ENCODE results near the gene WDR91.

WDR91 gene

DNA sequence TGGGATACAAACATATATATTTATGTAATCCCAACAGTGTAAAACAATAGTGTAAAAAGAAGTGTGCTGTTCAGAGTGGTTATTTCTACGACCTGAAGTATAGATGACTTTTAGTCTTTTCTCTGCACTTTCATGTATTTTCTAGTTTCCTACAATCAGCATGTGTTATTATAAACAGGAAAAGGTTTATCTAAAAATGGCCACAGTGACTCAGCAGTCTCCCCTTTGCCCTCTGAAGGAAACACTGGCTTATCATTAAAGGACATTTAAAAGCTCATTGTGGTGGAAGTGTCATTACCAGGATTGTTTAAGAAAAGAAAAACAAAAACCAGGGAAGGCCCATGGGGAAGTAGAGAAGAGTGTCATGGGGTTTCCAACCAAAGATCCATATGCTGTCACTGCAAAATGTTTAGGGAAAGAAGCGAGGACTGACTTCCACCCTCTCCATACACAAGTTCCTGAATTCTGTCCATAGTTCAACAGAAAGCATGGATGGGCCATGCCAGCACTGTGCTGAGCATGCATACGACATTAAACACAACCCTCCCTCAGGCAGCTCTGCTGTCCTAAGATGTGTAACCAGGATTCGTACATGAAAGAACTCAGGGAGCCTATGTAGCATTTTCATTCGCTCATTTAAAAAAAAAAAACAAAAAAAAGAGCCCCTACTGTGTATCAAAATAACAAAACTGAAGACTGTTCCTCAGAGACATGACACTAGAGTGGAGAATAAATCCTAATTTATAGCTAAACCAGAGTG lies 51.0 kb downstream of the WDR91 start:
- DNase-seq, result no peak

DNA sequence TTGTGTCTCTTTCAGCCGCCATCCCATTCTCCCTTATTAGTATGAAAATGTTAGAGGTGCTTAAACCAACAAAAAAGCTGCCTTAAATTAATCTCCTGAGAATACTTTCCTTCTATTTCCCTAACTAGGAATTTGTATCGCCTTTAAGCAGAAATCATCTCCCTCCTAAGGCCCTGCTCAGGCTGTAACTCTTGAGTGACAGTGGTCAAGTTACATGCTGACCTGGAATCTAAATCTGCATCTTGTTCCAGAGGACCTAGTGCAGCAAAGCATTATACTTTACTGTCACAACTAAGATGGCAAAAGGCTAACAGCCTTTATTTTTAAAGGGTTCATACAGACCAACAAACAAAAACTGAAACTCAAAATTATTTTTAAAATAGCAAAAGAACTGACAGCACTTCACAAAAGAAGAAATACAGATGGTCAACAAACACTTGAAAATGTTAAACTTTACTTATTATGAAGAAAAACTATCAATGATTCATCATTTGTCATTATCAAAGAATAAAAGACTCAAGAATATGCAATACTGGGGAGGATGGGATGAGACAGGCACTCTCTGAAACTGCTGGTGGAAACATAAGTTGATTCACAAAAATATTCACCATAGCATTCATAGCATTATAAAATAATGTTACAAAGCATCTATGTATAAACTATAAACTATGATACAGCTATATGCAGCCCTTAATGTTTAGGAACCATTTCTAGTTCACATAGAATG lies 51.8 kb downstream of the WDR91 start:
- no peak for DNase-seq

DNA sequence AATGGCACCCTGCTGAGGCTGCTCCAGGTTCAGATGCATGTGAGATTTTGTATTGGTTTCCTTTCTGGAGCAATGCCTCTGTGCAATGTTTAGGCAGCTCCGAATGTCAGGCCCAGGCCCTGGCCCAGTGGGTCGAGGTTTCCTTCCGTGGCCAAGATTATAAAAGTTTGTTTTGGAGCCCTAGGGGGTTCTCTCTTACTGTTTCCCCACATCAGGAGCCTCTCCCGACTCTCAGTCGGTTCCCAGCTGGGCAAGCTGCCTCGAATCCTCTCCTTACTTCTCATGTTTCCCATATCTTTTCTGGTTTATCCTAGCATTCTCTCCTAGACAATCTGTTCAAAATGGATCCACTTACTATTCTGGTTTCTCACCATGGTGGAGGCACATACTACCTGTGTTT lies 52.5 kb downstream of the WDR91 start:
- no peak for DNase-seq

DNA sequence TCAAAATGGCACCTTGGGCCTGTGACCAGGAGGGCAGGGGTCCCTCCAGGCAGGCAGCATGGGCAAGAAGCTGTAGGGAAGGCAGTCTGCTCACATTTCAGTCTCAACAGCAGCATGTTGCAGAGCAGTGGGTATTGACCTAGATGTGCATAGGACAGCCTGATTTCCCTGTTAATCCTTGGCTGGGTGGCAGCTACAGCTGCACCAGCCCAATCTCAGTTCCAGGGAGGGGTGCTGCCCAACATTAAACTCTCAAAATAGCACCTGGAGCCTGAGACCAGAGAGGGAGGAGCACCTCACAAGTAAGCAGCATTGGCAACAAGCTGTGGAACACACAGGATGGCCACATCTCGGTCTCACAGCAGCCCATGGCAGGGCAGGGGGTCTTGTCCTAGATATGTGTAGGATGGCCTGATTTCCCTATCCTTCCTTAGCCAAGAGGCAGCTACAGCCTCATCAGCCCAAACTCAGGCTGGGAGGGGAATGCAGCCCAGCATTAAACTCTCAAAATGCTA lies 53.1 kb downstream of the WDR91 start:
- no peak for DNase-seq

DNA sequence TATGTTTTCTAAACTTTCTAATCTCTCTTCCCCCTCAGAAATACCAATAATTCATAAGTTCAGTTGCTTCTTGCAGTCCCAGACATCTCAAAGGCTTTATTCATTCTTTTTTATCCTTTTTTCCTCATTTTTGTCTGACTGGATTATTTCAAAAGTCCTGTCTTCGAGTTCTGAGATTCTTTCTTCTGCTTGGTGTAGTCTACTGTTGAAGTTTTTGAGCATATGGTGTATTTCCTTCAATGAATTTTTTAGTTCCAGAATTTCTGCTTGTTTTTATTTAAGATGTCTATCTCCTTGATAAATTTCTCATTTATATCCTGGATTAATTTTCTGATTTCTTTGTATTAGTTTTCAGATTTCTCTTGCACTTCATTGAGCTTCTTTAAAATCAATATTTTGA lies 55.0 kb downstream of the WDR91 start:
- DNase-seq, result no peak

DNA sequence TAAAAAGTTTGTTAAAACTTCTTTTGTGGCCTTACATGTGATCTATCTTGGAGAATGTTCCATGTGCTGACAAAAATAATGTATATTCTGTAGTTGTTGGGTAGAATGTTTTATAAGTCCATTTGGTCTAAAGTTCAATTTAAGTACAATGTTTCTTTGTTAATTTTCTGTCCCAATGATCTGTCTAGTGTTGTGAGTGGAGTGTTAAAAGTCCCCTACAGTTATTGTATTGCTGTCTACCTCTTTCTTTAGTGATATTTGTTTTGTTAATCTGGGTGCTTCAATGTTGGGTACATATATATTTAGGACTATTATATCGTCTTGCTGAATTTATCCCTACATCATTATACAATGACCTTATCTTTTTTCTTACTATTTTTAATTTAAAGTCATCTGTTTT lies 56.6 kb downstream of the WDR91 start:
- DNase-seq, result no peak

DNA sequence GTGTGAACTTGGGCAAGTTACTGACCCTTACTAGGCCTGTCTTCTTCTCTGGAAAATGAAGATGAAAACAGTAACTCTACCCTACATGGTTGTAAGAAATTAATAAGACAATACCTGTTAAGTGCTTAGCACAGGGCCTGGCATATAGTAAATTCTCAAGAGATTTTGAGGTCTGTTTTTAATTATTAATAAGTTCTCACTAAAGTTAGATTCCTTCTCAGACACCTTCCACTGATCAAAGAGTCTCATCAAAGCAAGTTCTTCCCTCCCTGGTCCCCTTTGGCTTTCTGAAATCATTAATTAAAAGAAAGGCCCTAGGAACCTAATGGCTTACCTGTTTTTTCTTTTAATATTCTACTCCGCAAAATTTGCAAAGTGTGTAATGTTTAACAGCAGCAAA lies 58.9 kb downstream of the WDR91 start:
- DNase-seq, result no peak

DNA sequence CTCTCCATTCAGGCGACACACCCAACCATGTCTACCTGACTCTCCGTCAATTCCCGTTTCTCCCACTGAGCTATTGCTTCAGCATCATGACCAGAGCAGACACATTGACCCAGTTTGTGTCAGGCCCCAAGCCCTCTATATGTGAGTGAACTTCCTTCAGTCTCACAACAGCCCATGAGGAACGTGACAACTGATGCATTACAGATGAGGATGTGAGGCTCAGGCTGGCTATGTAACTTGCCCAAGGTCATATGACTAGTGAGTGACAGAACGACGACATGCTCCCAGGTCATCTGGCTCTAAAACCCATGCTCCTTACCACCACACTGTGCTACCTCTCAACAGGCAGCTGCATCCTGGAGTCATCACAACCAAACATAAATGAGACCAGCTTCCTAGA lies 59.8 kb downstream of the WDR91 start:
- DNase-seq, result no peak

DNA sequence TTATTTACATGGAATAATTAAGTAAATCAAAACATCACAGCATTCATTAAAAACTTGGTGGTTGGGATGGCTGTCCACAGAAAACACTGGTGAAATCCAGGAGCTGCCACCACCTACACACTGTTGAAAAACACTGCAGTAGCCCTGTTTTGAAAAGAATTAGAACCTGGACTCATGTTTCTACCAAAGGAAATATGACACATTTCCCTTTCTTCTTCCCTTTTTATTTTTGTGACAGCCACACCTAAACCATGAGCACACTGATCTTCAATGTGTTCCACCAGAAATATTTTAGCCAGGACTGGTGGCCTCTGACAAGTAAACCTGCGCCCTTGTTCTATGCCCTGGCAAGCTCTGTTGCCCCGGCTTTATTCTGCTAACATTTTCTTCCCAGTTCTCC lies 60.2 kb downstream of the WDR91 start:
- DNase-seq, result no peak

DNA sequence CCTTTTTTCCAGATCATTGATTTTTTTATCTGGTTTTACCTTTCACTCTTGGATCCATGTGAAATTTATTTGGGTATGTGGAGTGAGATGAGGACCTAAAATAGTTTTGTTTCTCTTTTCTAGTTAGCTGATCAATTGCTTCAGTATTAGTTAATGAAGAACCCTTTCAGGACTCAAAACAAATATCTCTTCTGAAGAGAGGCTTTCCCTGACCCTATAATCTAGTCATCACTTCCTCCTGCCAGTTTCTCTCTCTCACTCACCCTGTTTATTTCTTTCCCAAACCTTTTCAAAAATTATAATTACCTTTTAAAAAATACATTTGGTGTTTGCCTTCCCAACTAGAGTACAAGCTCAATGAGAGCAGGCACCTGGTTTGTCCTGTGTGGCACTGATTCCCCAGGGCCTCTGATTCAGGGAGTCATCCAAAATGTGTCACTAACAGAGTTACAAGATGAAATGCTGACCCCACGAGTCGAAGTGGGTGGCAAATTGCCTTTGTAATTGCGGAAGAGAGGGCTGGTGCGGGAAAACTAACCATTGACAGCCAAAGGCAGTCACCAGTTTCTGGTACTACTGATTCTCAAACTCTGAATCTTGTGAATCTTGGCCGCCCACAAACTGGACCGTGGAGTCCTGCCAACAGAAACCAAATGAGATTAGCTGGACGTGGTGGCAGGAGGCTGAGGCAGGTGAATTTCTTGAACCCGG lies 61.1 kb downstream of the WDR91 start:
- no peak for DNase-seq

DNA sequence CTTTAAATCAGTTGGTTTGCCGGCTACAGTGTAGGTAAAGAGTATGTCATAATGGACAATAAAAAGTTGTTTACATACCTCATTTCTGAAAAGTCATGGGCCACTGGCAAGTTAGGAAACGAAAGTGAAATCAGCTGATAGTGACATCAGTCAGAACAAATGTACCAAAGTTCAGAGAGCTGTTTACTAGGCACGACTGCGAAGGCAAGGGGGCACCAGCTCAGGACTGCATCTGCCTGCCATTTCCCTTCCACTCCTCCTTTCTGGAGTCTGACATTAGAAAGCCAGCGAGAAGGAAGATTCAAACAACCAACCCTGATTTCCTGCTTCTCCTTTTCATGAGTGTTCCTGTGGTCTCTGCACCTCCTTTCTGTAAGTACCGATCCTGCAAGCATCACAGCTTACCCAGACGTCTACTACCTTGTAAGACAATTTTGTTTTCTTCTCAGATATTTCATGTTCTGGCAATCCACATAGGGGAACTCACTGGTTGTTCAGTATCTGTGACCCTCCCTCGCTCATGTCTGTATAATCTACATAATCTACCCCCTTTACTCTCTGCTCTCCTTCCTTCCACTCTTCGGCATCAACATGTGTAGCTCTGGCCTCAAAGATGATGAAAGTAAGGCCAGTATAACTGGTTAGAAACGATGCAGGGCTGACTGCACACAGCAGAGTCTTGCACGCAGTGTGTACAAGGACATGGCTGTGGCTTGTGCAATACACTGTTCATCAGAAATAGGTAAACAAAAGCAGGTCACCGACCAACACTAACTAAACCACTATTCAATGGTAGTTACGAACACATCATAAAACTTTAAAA lies 63.2 kb downstream of the WDR91 start, which contains the start of gene TMEM140:
Gene TMEM140, plus strand, starts transcription at position 174 of the 823 bp plus-strand sequence. CDS start 16,370 bp downstream, outside the sequence.
- DNase-seq, result peak; percentile 64 to 66

DNA sequence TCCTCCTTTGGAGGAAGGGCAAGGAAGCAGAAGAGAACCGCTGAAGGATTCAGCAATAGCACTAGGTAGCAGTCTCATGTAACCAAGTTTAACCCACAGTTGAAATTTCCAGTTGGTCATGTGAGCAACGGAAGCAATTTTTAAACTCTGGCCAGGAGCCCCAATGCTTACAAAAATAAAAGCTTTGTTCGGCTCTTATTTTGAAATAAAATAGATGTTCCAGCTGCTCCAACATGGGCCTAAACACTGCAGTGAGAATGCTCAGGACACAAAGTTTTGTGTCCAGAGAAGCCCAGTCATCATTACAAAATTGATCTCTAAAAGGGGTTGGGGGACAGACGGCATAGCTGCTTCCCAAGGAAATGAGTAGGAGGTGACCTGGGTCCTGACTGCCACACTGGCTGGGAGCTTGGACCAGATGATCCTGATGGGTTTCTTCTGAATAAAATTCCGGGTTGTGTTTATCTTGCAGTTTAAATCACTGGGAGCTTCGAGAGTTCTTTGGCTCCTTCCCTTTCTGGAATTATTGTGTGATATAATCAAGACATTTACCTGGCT lies 63.9 kb downstream of the WDR91 start:
- DNase-seq, result peak in 1 of 2 experiments; percentile 36

DNA sequence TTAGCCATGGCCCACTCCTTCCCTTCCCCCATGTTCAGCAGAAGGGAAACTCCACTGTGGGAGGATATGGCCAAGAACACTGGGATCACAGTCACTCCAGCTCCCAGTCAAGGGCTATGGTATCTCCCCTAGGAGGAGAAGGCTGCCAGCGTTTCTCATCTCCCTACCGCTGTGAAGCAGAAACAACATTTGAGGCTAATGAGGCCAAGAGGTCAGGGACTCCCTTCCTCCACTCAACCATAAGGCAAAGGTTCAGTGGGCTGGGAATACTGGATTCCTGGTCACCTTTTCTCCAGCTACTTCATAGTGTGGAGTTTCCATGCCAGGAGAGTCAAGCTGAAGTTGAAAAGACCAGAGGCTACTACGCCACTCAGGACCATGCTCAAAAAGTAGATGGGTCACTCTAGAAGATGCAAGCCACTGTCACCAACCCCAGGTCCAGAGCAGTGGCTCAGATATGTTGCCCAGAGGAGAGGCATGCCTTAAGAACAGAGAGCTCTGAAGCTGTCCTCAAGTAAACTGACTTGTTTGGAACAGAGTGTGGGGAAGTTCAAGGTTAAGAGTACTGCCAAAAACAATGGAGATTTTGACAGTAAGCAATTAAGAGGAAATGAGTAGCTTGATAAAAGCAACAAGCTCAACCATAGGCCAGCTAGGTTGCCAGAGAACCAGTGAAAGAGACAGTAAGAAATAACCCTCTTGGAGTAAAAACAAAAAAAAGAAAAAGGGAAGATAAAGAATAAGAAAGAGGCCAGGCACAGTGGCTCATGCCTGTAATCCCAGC lies 67.2 kb downstream of the WDR91 start:
- no peak for DNase-seq
